Loucy (cell line): Measurements from ENCODE around the gene BLACAT1.

ENCODE experiments used
- CTCF ChIP-seq: fragments of 200-600 bp; sonication (generic); conservative IDR thresholded peaks from 2 replicates; pipeline ENCODE4 v1.5.1; 2014; ENCODE audit warnings: mild to moderate bottlenecking, antibody characterized with exemption, low read length
- EZH2phosphoT487 ChIP-seq: fragments of 200-600 bp; IDR thresholded peaks from 2 replicates; pipeline ENCODE4 v1.6.1; 2018; ENCODE audit warnings: antibody characterized with exemption, mild to moderate bottlenecking, moderate library complexity, borderline replicate concordance

- TF ChIP-seq CTCF (no peak), EZH2phosphoT487 (no peak)
Observed at GRCh38 chr1:205465392-205465791, 9.5 kb upstream of the BLACAT1 start.
